Activated CD4-positive, alpha-beta memory T cell treated with anti-CD3 and anti-CD28 coated beads for 36 hours (primary cell): ENCODE measurements around the gene SCG3. TPM values are rescaled to one million over a fixed set of nuclear protein-coding genes. Genes with fewer than 3 reads are reported as not detected.

Source experiments
- CTCF ChIA-PET: fragments of 350-600 bp; sonication (Branson Sonifier 250); formaldehyde crosslinking; loops from one replicate; lab custom pipeline; 2021; ENCODE audit warnings: antibody characterized with exemption, inconsistent platforms; lab: Charles Lee
- POLR2A ChIA-PET: fragments of 350-600 bp; sonication (Branson Sonifier 250); formaldehyde crosslinking; loops from one replicate; lab custom pipeline; 2021; ENCODE audit warnings: antibody characterized with exemption; lab: Charles Lee
- DNase-seq: peaks from one replicate; pipeline ENCODE4 v3.0.0-alpha.2; 2020
- H3K27ac Mint-ChIP-seq: one replicate; pipeline ENCODE4 v1.8.0; 2021; ENCODE audit warnings: mixed read lengths
- H3K27me3 Mint-ChIP-seq: one replicate; pipeline ENCODE4 v1.8.0; 2021; ENCODE audit warnings: mixed read lengths
- H3K36me3 Mint-ChIP-seq: one replicate; pipeline ENCODE4 v1.8.0; 2021; ENCODE audit warnings: mixed read lengths
- H3K4me1 Mint-ChIP-seq: one replicate; pipeline ENCODE4 v1.8.0; 2021; ENCODE audit warnings: low read depth, mixed read lengths
- H3K4me3 Mint-ChIP-seq: one replicate; pipeline ENCODE4 v1.8.0; 2021; ENCODE audit warnings: mild to moderate bottlenecking, mixed read lengths
- H3K9me3 Mint-ChIP-seq: one replicate; pipeline ENCODE4 v1.8.0; 2021; ENCODE audit warnings: mixed read lengths
- intact Hi-C: fragments of 100-400 bp; cut with micrococcal nuclease; formaldehyde crosslinking; loops from one replicate; pipeline ENCODE4 v1.15.1; 2023
- total RNA-seq, 2 experiments: library from RNA; stranded (reverse); gene quantifications; one replicate each; pipeline ENCODE4 v1.2.3, GENCODE V29; 2021

Gene SCG3
- total RNA-seq, 2 experiments from 2014 or later, result not detected

DNA sequence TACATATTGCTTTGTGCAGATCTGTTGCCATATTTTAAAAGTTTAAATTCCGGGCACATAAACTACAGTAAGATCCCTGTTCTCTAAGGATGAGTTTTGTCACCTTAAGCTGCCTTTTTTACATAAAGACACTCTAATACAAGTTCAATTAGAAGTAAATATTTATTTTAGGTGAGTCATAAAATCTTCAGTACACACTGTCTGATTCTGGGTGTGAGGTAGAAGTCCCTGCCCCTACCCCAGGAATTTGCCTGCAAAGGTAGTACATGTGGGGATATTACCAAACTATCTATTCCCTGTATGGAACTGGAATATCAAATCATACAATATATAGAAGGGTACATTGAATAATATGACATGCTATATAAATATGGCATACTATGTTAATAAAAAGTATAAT lies 6.3 kb downstream of the SCG3 start:
- DNase-seq, result no peak
- Mint-ChIP-seq H3K27ac (no peak overlapping the region), H3K9me3 (no peaks in the 10 kb centered on the region), H3K36me3 (no peaks in the 10 kb centered on the region), H3K27me3 (peaks cover 19% of the 10 kb centered on the region), H3K4me3 (no peak overlapping the region), H3K4me1 (peaks cover 12% of the 10 kb centered on the region)
- POLR2A ChIA-PET, result no interaction called here
- CTCF ChIA-PET, result interaction anchor here (1.0 kb wide), 1 partner anchor 37 kb away, joined by 5 read pairs; no protein-coding TSS in a partner anchor
- intact Hi-C loops, result no loop called here

DNA sequence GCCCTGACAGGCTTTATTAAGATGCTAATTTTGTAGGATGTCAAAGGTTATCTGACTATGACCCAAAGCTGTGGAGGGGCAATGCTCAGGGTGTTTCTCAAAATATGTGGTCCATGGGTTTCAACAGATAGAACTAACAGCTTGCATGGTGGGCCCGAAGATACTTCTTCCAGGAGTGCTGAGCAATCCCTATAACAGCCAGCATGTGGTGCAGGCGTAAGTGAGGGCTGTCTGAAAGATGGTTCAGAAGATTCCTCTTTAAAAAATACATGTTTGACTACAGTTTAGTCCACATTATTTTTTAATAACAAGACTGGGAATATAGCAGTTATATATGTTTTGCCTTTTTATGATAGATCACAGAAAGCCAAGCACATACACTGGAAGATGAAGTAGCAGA lies 7.6 kb downstream of the SCG3 start:
- Mint-ChIP-seq H3K36me3 (no peaks in the 10 kb centered on the region), H3K27ac (no peak overlapping the region), H3K4me3 (no peak overlapping the region), H3K4me1 (peaks cover 18% of the 10 kb centered on the region), H3K9me3 (no peaks in the 10 kb centered on the region), H3K27me3 (peaks cover 14% of the 10 kb centered on the region)
- DNase-seq, result no peak
- CTCF ChIA-PET, result no interaction called here
- intact Hi-C loops, result no loop called here
- POLR2A ChIA-PET, result no interaction called here

DNA sequence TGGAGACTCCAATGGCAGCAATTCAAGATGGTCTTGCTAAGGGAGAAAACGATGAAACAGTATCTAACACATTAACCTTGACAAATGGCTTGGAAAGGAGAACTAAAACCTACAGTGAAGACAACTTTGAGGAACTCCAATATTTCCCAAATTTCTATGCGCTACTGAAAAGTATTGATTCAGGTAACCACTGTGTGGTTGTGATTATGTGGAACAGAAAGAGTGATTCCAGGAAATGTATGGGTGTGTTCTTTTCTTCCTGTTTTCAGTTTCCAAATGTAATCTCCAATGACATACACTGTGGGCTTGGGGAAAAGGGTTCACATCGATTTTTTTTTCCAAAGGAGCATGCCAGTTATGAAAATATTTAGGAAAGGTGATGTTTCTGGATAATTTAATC lies 10.9 kb downstream of the SCG3 start:
- H3K36me3 Mint-ChIP-seq, result no peaks in the 10 kb centered on the region
- intact Hi-C loops, result no loop called here
- H3K9me3 Mint-ChIP-seq, result no peaks in the 10 kb centered on the region
- POLR2A ChIA-PET, result no interaction called here
- CTCF ChIA-PET, result interaction anchor here (1.2 kb wide), 1 partner anchor 84 kb away, joined by 4 read pairs; no protein-coding TSS in a partner anchor
- H3K4me3 Mint-ChIP-seq, result no peak overlapping the region
- H3K4me1 Mint-ChIP-seq, result peaks cover 18% of the 10 kb centered on the region
- H3K27me3 Mint-ChIP-seq, result peaks cover 6% of the 10 kb centered on the region
- no peak overlapping the region for H3K27ac Mint-ChIP-seq
- no peak for DNase-seq

DNA sequence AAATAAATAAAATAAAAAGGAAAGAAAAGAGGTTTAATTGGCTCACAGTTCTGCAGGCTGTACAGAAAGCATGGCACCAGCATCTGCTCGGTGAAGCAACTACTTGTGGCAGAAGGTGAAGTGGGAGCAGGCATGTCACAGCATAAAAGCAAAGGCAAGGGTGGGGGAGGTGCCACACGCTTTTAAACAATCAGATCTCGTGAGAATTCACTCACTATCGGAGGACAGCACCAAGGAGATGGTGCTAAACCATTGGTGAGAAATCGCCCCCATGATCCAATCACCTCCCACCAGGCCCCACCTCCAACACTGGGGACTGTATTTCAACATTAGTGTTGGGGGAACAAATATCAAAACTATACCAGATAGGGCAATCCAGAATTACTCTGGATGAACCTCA lies 15.3 kb downstream of the SCG3 start:
- ChIA-PET CTCF (no interaction called here), POLR2A (no interaction called here)
- H3K36me3 Mint-ChIP-seq, result no peaks in the 10 kb centered on the region
- H3K27ac Mint-ChIP-seq, result no peak overlapping the region
- H3K9me3 Mint-ChIP-seq, result no peaks in the 10 kb centered on the region
- peaks cover 8% of the 10 kb centered on the region for H3K27me3 Mint-ChIP-seq
- H3K4me1 Mint-ChIP-seq, result peaks cover 15% of the 10 kb centered on the region
- no peak overlapping the region for H3K4me3 Mint-ChIP-seq
- intact Hi-C loops, result no loop called here
- DNase-seq, result no peak

DNA sequence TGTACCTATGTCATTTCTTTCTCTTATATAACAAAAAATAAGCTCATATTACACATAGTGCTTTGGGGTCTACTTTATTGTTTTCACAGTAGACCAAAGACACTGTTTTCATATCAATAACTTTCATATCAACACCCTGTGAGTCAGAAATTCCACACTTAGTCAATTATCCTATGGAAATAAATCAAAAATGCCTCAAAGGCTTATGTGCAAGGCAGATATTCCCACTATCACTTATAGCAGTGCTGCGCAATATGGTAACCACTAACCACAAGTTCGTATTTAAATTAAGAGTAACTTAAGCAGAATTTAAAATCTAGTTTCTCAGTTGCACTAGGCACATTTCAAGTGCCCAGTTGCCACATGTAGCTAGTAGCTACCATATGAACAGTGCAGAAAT lies 15.9 kb downstream of the SCG3 start:
- Mint-ChIP-seq H3K4me1 (peaks cover 9% of the 10 kb centered on the region), H3K9me3 (no peaks in the 10 kb centered on the region), H3K27ac (no peak overlapping the region), H3K4me3 (no peak overlapping the region), H3K27me3 (peaks cover 9% of the 10 kb centered on the region), H3K36me3 (no peaks in the 10 kb centered on the region)
- intact Hi-C loops, result no loop called here
- ChIA-PET POLR2A (no interaction called here), CTCF (interaction anchor here (0.6 to 1.4 kb wide), 2 partner anchors 80 to 258 kb away, joined by 3 to 7 read pairs; no protein-coding TSS in a partner anchor)
- no peak for DNase-seq

DNA sequence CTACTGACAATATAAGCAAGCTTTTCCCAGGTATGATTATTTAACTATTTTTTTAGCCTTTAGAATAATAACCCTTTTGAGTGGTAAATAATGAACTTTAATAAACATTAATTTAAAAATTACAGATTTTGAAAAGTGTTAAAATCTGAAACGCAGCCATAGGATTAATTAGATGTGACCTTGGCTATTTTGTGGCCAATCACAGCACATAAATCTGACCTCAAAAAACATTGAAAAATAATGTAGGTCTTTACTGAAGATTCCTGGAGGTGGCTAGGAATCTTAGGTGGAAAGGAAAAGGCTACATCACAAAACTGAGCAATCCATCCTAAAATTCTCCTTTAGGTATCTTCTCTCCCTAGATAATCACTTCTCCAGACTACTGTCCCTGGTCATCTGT lies 18.1 kb downstream of the SCG3 start:
- intact Hi-C loops, result no loop called here
- no peak overlapping the region for H3K4me3 Mint-ChIP-seq
- no peak overlapping the region for H3K27ac Mint-ChIP-seq
- ChIA-PET POLR2A (no interaction called here), CTCF (interaction anchor here (1.0 kb wide), 1 partner anchor 49 kb away, joined by 6 read pairs; no protein-coding TSS in a partner anchor)
- peaks cover 11% of the 10 kb centered on the region for H3K27me3 Mint-ChIP-seq
- no peak for DNase-seq
- H3K9me3 Mint-ChIP-seq, result no peaks in the 10 kb centered on the region
- H3K4me1 Mint-ChIP-seq, result no peaks in the 10 kb centered on the region
- H3K36me3 Mint-ChIP-seq, result no peaks in the 10 kb centered on the region

DNA sequence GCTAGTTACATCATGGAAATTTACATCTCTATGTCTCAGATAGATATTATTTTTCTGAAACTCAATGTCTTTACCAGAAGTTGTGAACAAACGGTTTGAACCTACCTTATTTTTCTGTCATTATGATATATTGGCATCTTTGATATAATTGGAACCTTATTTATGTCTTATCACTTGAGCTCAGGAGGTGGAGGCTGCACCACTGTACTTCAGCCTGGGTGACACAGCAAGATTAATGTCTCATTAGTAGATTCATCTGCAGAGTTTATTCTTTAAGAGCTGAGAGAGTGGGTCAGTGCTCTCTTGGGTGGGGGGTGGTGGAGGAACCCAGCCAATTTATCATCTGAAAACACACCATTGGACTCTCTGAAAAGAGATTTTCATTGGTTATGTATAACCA lies 21.4 kb downstream of the SCG3 start:
- H3K36me3 Mint-ChIP-seq, result no peaks in the 10 kb centered on the region
- H3K27ac Mint-ChIP-seq, result no peak overlapping the region
- CTCF ChIA-PET, result interaction anchor here (1.0 kb wide), 1 partner anchor 53 kb away, joined by 4 read pairs; no protein-coding TSS in a partner anchor
- no peak for DNase-seq
- no peak overlapping the region for H3K4me3 Mint-ChIP-seq
- intact Hi-C loops, result no loop called here
- H3K9me3 Mint-ChIP-seq, result no peaks in the 10 kb centered on the region
- H3K4me1 Mint-ChIP-seq, result no peaks in the 10 kb centered on the region
- POLR2A ChIA-PET, result no interaction called here
- H3K27me3 Mint-ChIP-seq, result peaks cover 12% of the 10 kb centered on the region

DNA sequence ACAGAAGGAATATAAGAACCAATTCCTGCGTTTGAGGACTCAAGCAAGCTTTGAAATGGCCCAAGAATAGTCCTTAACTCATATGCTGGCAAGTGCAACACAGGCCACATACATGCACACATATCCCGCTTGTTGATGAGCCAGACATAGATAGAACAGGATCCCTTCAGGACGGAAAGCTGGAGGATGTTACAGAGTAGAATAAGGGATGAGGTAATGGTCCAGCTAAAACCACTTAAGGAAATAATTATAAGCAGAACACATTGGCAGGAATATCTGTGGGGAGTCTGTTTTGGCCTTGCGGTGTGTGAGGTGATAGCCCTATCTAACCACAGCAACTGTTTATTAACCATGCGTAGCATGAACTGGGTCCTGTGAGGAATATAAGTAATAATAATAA lies 25.0 kb downstream of the SCG3 start:
- peaks cover 4% of the 10 kb centered on the region for H3K27me3 Mint-ChIP-seq
- H3K4me1 Mint-ChIP-seq, result no peaks in the 10 kb centered on the region
- ChIA-PET POLR2A (interaction anchor here (0.6 kb wide), 1 partner anchor 70 kb away, joined by 3 read pairs; no protein-coding TSS in a partner anchor), CTCF (interaction anchor here (0.9 kb wide), 1 partner anchor 71 kb away, joined by 3 read pairs; no protein-coding TSS in a partner anchor)
- no peak overlapping the region for H3K4me3 Mint-ChIP-seq
- intact Hi-C loops, result no loop called here
- DNase-seq, result no peak
- no peaks in the 10 kb centered on the region for H3K36me3 Mint-ChIP-seq
- H3K9me3 Mint-ChIP-seq, result no peaks in the 10 kb centered on the region
- H3K27ac Mint-ChIP-seq, result no peak overlapping the region

DNA sequence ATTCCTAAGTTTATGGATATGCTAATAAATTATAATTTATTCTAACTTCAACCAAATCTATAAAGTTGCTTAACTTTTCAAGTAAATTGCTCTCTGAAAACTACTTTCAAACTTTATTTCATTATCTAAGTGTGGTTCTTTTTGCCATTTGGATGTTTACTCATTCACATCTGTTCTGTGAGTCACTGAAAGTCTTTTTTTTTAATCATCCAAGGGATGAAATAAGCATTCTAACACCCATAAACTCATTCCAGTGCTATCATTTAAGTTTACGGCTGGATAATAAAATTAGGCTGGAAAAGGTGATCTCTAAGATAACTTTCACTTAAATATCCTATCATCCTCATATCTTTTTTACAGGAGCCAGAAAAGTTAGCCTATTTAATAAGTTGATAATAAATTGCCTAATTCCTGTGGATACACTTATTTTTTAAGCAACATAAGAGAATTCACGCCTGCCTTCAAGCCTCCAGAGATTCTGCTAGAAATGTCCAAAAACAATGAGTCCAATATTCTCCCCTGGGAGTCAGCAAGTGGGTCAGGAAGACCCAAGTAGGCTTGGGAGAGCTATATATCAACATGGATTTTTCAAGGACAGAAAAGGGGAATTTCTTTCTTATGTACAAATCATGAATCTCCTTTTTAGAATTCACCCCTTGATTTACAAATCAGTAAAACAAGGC lies 25.8 kb downstream of the SCG3 start:
- Mint-ChIP-seq H3K27me3 (peaks cover 3% of the 10 kb centered on the region), H3K9me3 (no peaks in the 10 kb centered on the region), H3K4me3 (no peak overlapping the region), H3K36me3 (no peaks in the 10 kb centered on the region), H3K4me1 (no peaks in the 10 kb centered on the region), H3K27ac (no peak overlapping the region)
- CTCF ChIA-PET, result no interaction called here
- intact Hi-C loops, result no loop called here
- POLR2A ChIA-PET, result no interaction called here
- DNase-seq, result no peak

DNA sequence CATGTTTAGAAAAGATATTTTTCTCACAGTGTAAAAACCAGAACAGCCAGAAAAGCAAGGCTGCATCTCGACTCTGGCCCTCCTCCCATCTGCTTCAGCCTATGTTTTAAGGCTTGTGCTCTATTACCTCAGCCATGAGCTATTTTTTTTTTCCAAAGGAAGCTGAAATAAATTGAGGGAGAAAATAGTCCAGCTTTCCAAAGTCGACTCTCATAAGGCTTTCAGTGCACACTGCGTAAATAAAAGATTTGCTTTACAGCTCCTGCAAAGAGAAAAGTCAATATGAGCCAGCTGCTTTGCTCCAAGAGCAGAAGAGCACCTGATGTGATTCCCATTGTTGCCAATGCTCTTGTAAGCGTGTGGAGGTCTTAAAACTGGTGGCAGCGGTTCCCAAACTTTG lies 26.7 kb downstream of the SCG3 start:
- Mint-ChIP-seq H3K27me3 (peaks cover 3% of the 10 kb centered on the region), H3K4me3 (no peak overlapping the region), H3K9me3 (no peaks in the 10 kb centered on the region), H3K4me1 (no peaks in the 10 kb centered on the region), H3K36me3 (no peaks in the 10 kb centered on the region), H3K27ac (no peak overlapping the region)
- no peak for DNase-seq
- ChIA-PET CTCF (no interaction called here), POLR2A (no interaction called here)
- intact Hi-C loops, result no loop called here

DNA sequence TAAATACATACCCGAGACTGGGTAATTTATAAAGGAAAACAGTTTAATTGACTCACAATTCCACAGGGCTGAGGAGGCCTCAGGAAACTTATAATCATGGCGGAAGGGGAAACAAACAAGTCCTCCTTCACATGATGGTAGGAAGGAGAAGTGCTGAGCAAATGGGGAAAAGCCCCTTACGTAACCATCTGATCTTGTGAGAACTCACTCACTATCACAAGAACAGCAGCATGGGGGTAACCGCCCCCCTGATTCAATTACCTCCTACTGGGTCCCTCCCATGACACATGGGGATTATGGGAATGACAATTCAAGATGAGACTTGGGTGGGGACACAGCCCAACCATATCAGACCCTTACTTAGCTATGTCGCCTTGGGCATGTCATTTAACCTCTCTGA lies 27.7 kb downstream of the SCG3 start:
- H3K4me1 Mint-ChIP-seq, result no peaks in the 10 kb centered on the region
- H3K36me3 Mint-ChIP-seq, result no peaks in the 10 kb centered on the region
- intact Hi-C loops, result no loop called here
- H3K4me3 Mint-ChIP-seq, result no peak overlapping the region
- ChIA-PET POLR2A (no interaction called here), CTCF (no interaction called here)
- H3K27ac Mint-ChIP-seq, result no peak overlapping the region
- DNase-seq, result no peak
- no peaks in the 10 kb centered on the region for H3K9me3 Mint-ChIP-seq
- H3K27me3 Mint-ChIP-seq, result peaks cover 1% of the 10 kb centered on the region

DNA sequence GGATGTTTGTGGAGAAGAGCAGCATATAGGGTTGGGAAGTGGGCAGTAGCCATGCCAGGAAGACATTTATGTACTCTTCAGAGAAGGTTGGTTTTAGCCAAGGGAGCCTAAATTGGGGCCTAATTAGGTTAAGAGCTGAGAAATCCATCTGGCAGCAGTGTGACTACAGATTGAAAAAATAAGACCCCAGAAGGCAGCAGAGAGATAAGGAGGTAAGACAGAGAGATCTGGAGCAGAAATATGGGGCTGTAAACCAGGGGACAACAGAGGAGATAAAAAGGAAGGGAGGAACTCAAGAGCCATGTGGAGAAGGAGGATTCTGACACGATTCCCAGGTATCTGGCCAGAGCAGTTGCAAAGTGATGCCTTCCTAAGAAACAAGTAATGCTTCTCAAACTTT lies 32.9 kb downstream of the SCG3 start:
- intact Hi-C loops, result no loop called here
- ChIA-PET CTCF (no interaction called here), POLR2A (no interaction called here)
- no peaks in the 10 kb centered on the region for H3K27me3 Mint-ChIP-seq
- H3K9me3 Mint-ChIP-seq, result no peaks in the 10 kb centered on the region
- H3K4me3 Mint-ChIP-seq, result no peak overlapping the region
- H3K36me3 Mint-ChIP-seq, result no peaks in the 10 kb centered on the region
- H3K27ac Mint-ChIP-seq, result no peak overlapping the region
- H3K4me1 Mint-ChIP-seq, result no peaks in the 10 kb centered on the region
- no peak for DNase-seq

DNA sequence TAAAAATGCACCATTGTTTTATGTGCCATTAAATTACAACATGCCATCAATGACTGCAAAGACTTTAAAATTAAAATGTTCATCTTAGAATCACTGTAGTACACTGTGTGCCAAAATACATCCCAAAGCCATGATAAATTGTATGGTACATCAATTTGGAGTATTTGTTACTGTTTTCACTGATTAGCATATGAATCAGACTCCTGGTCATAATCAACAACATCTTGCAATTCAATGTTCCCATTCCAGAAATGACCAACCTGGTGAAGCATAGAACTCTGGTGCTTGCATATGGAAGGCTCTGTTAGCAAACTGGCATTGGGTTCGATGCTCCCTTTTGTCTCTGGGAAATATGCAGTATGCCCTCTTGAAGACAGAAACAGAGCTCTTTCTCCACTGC lies 33.6 kb downstream of the SCG3 start:
- POLR2A ChIA-PET, result no interaction called here
- no peak for DNase-seq
- Mint-ChIP-seq H3K36me3 (no peaks in the 10 kb centered on the region), H3K4me1 (no peaks in the 10 kb centered on the region), H3K27ac (no peak overlapping the region), H3K9me3 (no peaks in the 10 kb centered on the region), H3K27me3 (no peaks in the 10 kb centered on the region), H3K4me3 (no peak overlapping the region)
- intact Hi-C loops, result no loop called here
- CTCF ChIA-PET, result no interaction called here
